Cerebellar nuclear complex (tissue), 1 donor: ENCODE data around the gene DENND11.

ENCODE experiments used
- DNase-seq, 2 experiments: peaks; one replicate each; lab custom pipeline; 2025; lab: John Stamatoyannopoulos, UW

Gene DENND11

DNA sequence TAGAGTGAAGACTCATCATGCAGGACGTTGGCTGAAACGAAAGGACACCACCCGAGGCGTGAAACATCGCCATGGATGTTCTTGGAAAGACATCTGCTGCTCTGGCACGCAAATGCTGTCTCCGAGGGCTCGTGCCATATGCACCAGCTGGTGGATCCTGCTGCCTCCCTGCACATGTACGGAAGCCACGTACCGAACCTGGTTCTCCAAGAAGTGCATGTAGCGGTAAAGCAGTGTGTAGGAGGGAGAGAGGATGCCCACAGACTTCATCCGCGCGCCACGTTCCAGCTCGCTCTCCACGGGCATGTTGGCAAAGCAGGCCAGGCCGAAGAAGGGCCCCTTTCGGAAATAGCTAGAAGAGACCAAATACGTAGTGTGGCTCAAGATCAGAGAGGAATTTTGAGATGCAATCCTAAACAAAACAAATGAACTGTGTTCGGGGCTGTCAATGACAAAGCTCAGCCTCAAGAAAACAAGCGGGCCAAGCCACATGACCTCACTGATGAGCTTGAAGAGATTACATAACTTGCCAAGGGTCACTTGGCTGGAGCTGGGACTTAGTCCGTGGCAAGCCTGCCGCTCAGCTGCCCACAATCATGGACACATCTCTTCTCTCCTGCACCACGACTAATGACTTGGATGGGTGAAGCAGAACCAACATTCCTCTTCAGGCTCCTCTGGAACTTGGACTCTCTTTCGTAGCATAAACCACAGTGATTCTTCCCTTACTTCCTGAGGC, 16.5 kb downstream of the DENND11 start:
- peak; percentile 75 to 93 for DNase-seq

DNA sequence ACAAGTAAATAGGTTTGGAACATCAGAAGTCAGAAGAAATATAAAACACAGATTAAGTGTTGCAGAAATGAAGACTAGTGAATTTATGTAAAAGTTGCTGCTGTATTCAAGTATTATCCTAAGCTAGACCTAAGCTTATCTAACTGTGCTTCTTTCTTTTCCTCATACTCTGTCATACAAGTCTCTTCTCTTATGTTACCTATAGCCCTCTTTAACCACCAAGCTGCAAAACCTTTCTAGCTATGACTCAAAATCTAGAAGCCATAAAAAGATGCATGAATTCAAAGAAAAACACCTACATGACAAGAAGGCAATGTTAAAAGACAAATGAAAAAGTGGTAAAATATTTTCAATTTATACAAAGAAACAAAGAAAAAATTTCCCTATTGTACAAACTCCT, 23.0 kb downstream of the DENND11 start:
- no peak for DNase-seq

DNA sequence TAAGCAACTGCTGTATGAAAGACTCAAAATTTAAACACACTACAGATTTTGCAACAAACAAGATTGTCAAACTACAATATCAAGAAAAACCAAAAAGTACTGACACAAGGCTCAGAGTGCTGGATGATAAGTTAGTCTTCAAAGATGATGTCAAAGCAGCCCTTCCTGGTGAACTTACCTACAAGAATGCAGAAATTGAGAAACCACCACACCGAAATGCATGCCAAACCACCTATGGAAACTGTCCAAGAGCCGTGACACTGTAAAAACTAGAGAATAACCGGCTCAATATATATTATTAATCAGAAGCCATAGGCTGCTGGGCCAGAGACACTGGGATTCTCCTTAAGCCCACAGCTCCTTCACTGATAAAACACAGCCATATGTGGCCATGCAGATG, 25.3 kb downstream of the DENND11 start:
- no peak for DNase-seq

- DNase-seq = no peak
Observed at GRCh38 chr7:141675436-141676215, 26.3 kb downstream of the DENND11 start.

DNA sequence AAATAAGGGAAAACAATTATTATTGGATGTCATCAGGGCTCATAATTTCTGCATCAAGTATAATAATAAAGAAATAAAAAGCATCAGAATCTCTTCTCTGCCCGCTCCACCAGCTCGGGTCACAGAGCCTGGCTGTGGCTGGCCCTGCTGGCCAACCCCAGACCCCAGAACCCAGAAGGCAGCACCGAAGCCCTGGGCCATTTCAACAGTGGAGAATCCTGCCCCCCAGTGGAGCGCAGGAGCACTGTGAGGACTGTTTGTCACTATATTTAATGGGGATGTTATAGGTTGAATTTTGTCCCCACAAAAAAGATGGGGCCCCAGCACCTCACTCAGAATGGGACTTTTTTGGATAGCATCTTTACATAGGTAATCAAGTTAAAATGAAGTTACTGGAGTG, 27.3 kb downstream of the DENND11 start:
- no peak for DNase-seq

GRCh38 chr7:141674171-141674671, 27.7 kb downstream of the DENND11 start:
- DNase-seq = no peak

DNA sequence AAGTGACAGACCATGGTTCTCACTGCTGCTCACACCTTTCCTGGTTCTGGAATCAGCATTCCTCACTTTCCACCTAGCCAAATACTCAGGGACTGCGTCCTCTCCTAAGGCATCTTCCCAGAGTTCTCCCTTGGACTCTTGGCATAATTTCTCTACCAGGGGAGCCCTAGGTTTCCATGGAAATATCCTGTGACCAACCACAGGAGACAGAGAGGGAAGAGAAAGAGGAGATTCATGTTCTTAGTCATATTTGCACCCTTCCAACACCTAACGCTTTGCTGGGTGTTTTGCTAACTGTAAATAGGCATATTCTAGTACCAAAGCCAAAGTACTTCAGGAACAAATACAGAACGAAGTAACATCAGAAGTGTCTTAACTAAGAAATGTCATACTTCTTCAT, 28.6 kb downstream of the DENND11 start:
- no peak for DNase-seq

- no peak for DNase-seq
Observed at GRCh38 chr7:141671705-141672496, 30.1 kb downstream of the DENND11 start.

- DNase-seq = no peak
Observed at GRCh38 chr7:141668853-141669252, 33.1 kb downstream of the DENND11 start.

DNA sequence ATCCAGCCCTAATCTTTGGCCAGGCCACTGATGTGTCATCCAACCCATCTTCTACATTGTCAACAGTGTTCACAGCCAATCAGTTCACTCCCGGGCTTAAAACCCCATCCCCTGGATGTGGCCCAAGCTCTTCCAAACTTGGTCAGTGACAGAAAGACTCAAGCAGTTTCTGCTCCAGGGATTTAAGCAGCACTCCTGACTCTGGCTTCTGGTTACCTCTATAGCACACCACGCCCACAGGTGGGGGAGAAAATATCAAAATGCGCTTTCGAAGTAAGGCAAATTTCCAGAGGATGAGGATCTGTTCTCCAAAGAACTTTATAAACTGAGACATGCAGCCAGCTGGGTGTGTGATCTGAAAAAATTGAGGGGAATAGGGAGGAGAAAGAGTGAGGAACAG, 35.9 kb downstream of the DENND11 start:
- DNase-seq = no peak

DNA sequence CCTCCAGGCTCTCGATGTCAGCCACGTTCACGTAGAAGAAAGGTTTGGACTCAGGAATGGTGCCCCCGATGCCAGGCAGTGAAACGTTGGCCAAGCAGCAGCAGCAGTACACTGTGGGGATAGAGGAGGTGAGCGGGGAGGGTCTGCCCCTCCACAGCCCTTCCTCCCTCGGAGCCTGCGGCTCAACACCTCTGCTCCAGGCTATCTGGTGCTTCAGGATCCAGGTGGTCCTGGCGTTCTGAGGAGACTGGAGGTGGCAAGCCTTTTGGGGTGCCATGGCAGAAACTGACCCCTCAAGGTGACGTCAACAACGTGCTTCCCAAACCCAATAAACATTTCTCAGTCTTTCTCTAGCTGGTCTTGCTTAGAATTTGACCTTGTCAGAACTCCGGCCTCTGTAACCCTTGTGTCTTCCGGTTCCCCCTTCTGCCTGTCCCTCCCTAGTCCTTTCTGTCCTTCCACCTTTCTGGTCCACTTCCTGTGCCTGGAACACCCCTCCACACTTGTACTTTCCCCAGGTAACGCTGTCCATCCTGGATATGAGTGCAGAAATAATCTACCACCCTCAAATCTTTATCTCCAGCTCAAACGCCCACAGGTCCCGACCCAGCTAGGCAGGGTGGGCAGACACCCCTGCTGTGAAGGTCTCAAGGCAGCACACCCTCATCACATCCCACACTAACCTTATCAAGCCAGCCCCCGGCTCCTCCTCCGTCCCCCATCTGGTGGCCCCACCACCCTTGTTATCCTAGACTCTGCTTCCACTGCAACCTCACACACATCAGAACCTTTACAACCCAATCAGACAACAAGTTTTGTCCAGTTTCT, 36.5 kb downstream of the DENND11 start:
- DNase-seq = no peak

- no peak for DNase-seq
Observed at GRCh38 chr7:141664450-141664849, 37.5 kb downstream of the DENND11 start.

DNA sequence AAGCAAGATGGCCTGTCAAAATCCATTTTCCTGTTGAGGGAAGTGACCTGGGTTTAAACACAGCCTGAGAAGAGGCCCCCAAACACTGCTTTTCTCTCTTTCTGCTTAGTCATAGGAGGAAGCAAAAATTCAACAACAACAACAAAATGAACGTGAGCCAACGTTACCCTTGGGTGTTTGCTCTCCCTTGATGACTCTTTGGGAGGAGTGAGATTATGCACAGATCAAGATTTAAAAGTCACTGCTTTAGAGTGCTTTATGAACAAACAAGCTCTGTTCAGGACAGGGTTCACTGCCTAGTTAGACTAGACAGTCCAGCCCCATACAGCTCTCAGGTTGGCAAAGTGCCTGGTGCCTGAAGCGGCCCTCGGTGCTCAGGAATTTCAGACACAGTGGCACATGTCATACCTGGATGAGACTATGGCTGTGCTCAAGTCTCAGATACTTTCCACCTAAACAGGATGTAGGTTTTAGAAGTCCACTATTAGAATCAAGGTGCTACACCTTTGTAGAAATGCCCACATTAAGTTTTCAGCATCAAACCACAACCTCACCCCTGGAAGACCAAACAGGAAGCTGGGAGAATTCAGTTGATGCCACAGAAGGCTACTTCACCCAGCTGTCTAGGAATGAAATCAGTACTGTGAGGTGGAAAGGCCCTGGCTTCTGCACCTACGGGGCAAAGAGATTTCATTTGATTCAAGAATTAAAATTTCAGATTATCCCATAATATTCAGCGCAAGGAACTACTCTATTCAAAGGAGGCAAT, 38.7 kb downstream of the DENND11 start:
- DNase-seq = no peak

- DNase-seq = no peak
Observed at GRCh38 chr7:141660259-141660658, 41.7 kb downstream of the DENND11 start.

DNA sequence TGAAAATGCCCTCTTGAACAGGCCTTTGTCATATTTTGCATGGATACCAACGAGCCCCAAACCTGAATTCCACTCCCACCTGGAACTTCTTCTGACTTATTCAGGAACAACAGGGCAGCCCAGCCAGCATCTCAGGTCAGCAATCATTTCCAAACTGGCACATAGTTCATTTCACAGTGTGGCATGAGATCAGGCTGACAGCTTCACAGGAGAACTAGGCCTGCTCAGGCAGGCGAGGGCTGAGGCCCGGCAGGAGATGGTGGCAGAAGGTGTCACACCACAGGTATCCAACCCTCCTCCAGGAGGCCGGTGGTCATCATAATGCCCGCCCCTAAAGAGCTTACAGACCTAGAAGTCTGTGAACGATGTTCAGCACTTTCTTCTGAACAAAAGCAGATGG, 42.5 kb downstream of the DENND11 start:
- DNase-seq = peak in 1 of 2 experiments; percentile 63

- DNase-seq = no peak
Observed at GRCh38 chr7:141654551-141654950, 47.4 kb downstream of the DENND11 start.

DNA sequence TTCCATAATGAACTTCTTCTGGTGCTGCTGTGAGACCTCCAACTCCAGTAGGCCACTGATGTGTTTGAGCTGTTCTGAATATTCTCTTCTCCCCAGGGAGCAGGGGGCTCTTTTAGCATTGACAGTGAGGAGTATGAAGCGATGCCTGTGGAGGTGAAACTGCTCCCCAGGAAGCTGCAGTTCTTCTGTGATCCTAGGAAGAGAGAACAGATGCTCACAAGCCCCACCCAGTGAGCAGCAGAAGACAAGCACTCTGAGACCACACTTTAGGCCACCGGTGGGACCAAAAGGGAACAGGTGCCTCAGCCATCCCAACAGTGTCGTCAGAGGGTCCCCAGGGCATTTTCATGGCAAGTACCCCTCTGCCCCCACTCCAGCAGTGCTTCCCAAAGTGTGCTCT, 49.3 kb downstream of the DENND11 start:
- no peak for DNase-seq
